Stimulated activated CD4-positive, alpha-beta T cell treated with anti-CD3 and anti-CD28 coated beads, Interleukin-12 subunit alpha, Interleukin-12 subunit beta, amount 100 ng/mL, for 48 hours (primary cell): ENCODE measurements around the gene CEP85L.

Experiments
- DNase-seq, 3 donors: peaks; one replicate each; pipeline ENCODE4 v3.0.0-alpha.2; 2020; ENCODE audit warnings: low read depth in 2 of 3, low spot score in 1 of 3

CEP85L gene

DNA sequence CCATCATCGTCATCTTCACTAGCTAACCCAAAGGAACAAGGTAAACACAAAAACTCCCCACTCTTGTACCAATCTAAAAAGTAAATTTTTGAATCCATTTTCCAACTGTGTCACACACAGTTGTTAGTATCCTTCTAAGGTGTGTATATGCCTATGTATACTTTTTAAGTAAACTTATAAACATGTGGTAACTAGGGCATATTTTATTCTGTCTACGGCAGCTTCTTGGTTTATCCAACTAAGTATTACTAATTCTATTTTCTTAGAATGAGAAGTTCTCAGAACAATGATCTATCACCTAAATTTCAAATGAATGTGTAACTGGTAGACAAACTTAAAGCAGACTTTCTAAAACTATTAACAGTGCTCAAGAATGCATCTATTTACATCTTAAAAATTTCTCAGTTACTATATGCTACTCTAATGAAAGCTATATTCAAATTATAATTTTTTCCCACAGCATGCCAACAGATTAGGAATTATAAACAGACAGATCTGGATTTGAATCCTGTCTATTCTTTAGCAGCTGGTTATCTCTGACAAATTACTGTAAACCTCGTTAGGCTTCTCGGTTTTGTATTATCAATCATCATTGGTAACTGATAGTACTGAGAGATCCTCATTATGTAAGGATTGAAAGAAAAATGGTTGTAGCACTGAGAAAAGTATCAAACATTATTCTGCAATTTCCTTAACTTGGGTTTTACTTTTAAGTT, 105.1 kb downstream of the CEP85L start:
- no peak for DNase-seq

DNA sequence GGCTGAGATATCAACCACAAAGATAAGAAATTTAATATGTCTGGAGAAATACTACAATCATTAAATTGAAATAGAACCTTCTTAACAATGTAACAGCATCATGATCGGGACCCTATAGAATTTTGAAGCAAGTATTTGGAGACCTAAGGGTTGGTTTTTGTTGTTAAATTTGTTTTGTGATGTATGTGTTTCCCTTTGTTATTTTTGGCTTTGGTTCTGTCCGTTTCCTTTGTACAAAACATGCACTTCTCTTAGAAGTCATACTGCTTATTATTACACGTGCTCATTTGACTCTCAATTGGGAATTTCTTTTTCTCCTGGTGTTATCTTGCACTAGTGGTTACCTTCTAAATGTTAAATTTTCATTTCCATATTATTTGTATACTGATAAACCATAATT, 107.3 kb downstream of the CEP85L start:
- no peak for DNase-seq

DNA sequence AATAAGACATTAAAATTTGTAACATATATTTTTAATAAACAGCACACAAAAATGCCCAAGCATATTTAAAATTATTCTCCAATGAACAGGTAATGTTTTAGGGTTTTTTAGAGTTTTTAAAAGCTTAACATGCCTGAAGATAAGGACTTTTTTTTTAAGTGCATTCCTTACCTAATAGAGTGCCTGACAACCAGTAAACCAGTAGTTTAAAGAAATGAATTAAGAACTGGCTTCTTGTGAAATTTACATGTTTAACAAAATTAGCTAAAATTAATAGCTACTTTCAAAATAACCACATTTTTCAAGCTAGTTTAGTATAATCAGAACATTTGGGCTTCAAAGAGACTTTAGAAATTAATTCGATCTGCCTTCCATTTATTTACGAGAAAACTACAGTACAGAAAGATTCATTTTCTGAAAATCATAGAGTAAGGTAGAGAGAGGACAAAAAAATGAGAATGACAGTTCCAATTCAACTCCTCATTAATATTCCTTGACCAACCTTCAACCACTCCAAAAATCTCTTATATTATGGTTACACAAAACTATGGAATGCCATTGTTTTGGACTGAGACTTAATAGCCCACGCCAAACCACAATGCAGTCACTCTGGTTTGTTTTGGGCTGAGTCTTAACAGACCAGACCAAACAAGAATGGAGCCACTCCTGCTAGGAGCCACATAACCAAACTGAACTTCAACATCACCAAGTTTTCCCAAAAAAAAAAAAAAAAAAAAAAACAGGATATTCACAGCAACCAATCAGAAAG, 109.0 kb downstream of the CEP85L start:
- no peak for DNase-seq

DNA sequence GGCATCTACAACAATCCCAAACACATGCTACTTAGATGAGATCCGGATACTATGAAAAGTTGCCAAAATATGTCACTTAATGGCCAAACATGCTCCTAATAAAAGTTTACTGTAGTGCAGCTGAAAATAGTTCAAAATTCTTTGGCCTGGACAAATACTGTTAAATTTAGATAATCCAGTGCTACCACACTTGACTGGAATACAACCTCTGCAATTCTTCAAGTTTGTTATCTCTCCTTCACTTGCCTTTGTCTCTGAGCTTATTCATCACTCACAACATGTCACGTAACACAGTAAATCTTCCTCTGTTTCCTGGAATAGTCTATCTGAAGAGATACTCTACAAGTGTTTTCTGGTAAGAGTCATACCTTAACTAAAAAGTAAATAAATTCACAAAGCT, 113.8 kb downstream of the CEP85L start:
- no peak for DNase-seq

DNA sequence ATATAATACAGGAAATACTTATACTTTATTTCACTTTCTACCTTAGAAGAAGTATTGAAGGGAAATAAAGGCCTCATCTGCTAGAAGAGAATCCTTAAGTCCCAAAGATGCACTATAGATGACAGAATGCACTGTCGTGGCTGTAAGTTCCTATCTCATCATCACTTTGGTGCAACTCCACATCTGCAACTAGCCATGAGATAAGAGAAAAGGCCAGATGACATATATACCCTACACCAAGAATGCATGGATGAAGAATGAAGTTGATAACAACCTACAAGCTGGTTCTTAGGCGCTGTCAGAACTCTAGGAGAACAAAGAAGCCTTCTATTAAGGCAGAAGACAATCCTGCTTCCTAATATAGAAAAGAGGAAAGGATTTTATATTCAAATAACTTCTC, 114.9 kb downstream of the CEP85L start:
- DNase-seq = no peak

DNA sequence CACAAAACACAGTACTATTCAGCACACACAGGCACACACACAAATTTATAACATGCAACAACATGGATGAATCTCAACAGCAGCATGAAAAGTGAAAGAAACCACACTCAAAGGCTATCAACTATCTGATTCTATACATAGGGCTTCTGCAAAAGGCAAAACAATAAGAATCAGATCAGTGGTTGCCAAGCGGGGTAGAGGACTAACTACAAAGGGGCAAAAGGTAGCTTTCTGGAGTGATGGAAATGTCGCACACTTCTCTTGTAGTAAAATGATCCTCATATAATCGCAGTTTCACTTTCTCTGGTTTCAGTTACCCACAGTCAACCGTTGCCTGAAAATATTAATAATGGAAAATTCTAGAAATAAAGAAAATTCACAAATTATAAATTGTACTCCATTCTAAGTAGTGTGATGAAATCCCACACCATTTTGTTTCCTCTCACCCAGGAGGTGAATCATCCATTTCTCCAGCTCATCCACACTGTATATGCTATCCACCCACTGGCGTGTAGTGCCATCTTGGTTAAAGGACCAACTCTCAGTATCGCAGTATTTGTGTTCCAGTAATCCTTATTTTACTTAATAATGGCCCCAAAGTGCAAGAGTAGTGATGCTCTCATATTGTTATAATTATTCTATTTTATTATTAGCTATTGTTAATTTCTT, 116.1 kb downstream of the CEP85L start:
- no peak for DNase-seq

DNA sequence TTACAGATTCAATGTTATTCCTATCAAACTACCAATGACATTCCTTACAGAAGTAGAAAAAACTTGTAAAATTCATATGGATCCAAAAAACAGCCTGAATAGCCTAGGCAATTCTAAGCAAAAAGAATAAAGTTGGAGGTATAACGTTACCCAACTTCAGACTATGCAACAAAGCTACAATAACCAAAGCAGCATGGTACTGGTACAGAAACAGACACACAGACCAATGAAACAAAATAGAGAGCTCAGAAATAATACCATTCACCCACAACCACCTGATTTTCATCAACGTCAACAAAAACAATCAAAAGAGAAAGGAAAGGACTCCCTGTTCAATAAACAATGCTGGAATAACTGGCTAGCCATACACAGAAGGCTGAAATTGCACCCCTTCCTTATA, 120.4 kb downstream of the CEP85L start:
- no peak for DNase-seq

DNA sequence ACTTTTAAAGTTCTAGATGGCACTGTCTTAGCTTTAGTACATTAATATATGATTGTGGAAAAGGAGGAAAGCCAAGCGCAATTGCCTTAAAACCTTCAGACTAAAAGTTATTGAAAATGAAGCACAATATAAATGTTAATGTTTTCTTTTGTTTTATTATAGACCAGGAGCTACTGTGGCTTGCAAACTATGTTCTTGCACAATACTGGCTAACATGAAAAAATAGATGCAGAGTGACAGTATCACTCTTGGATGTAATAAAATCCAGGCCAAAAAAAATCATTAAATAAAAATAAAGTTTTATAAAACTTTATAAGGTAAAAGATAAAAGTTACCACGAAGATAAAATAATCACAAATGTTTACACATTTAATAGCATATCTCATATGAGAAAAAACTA, 121.6 kb downstream of the CEP85L start:
- DNase-seq = no peak

DNA sequence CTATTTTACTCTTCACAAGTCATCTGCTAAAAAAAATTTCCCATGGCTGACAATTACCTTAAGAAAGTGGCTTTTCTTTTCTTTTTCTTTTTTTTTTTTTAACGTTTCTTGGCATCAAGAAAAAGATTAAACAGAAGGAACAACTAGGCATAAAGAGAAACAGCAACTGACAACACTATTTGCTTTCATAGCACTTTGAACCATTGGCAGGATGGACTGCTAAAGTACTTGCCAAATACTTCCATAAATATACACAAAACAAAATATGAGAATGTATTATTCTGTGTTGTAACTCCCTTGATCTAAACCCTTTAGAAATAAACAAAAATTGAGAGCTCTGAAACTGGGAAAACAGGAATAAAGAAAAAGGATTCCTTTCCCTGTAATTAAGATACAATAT, 123.3 kb downstream of the CEP85L start:
- DNase-seq = no peak

DNA sequence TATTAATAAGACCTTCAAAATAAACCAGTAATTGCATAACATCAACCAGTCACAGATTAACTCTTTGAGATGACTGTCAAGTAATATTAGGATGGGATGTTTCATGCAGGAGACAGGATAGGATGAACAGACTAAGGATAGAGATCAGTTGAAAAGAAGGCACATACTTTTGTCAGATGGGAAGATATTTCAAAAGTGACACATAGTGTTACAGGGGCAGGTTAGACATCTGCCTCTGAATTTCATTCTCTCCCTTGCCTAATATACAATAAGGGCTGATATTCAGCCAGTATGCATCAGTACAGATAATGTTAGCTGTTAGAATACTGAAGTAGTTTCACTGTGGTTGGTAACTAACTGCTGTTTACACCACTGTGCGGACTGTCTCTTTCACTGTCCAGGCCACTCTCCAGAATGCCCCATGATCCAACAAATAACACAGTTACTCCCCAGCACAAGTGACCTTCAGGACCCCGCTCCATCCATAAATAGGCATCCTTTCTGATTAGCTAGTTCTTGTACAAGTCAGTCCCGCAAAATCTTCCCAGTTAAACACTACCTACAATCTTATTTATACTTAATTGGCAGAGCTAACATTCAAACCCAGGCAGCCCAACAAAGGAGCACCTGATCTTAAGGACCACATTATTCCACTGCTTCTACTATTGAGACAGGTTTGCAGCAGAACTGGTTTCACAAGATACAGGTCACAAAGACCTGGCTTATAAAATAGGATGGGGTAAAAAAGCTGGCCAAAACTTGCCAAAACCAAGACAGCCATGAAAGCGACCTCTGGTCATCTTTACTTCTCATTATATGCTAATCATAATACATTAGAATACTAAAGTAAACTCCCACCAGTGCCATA, 125.2 kb downstream of the CEP85L start:
- no peak for DNase-seq

DNA sequence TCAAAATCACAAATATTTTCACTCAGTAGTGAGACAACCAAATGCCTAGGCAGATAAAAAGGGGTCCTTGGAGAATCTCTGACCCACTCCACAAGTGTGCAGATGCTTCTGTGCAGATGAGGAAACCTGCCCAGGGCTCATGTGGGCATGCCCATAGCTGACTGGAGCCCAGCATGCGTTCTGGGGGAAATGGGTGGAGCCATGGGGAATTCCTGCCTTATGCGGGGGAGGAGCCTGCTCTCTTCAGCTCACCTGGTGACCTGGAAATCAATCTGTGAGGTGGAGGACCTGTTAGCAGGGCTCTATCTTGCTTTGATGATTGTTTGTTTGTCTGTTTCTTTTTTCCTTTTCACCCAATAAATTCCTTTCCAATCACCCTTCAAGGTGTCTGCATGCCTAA, 126.7 kb downstream of the CEP85L start:
- no peak for DNase-seq

DNA sequence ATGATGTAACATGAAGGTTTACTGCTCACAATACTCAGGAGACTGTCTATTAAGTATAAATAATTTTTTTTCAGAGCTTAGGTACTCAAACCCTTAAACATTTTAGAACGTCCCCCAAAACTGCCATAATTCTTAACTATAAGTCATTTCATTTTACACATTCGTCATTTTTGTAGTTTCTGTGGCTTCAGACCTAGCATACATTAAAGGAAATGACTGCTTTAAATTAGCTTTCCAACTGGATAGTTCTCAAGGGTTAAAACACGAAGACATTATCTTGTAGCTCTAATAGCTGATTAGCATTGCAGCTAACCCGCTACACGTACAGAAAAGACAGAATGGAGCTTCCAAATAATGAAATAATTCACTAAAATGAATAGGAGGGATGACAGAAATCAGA, 128.2 kb downstream of the CEP85L start:
- DNase-seq = no peak

DNA sequence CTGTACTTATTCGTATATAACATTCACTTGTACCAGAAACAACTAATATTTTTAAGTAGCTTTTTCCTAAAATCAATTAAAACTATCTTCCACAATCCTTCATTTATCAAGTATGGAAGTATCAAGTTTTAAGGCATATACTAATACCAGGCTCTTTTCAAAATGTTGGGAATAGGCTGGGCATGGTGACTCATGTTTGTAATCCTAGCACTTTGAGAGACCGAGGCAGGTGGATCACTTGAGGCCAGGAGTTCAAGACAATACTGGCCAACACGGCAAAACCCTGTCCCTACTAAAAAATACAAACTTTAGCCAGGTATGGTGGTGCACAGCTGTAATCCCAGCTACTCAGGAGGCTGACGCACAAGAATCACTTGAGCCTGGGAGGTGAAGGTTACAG, 129.0 kb downstream of the CEP85L start:
- DNase-seq = no peak

DNA sequence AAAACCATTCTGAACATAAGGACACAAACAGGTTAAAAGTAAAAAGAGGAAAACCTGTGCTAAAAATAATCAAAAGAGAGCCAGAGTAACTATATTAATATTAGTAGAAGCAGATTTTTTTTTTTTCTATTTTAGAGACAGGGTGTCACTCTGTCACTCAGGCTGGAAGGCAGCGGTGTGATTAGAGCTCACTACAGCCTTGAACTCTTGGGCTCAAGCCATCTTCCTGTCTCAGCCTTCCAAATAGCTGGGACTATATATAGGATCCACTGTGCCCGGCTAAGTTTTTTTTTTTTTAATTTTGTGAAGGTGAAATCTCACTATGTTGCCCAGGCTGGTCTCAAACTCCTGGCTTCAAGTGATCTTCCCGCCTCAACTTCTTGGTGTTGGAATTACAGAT, 136.7 kb downstream of the CEP85L start:
- no peak for DNase-seq

DNA sequence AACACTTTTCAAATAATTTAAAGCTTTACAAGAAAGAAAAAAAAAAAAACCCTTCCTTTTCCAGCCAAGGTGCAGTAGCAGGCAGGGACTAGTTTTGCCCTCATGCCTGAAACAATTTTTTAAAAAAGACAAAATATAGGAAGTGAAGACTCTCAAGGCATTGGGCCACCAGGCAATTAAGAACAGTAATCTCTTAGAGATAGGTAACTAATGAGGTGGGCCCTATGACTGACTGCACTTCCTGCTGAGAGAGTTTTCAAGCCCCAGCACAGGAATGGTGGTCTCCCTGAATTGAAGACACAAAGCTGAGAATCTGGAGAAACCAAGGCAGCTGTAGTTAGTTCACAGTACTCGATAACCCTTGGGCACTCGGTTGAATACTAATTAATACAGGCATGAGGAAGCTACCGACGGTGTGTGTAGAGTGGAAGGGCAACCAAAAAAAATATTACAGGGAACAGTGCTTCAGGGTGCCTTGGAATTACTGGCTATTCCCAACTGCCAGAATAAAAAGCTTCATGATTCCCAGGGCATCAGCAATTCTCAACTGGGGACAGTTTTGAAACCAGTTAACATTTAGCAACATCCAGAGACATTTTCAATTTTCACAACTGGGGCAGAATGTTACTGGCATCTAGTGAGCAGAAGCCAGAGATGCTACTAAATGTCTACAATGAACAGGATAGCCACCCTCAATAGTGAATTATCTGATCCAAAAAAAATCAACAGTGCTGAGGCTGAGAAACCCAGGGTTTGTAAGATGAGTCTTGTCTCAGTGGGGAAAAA, 139.3 kb downstream of the CEP85L start:
- no peak for DNase-seq

DNA sequence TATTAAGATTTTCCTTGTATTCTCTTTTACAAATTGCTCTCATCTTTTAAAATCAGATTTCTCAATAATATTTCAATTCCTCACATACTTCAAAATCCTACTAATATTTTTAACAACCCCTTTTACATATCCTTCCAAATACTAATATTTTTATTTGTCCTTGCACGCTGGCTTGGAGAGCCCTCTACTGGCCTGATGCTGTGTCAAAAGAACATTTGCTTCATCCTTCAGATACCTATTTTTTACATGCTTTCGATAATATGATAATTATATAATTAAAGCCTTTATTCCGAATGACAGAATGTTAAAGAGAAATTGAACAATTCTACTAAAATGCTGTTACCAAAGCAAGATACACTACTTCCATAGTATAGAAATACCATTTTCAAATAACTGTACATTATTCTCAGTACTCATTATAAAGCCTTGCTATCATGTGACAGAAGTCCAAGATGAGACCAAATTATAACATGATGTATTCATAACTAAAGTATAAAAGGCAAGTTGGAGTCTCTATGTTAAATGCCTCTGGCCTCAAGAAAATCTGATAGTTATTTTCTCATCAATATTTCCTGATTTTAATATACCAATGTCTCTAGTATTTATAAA, 142.3 kb downstream of the CEP85L start:
- no peak for DNase-seq

DNA sequence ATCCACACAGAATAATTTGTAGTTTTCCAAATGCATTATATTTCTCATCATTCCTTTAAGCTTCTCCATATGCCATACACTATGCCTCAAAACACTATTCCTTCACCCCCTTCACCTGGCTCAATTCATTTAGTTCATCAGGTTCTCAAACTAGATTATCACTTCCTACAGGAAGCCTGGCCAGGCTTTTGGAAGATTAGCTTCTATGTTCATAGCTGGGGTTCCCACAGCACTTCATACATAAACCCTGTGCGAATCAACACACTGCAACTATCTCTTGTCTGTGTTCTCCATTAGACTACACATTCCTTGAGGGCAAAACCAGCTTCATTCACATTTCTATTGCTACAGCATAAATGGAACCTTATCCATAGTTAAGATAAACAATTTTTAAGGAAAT, 143.8 kb downstream of the CEP85L start:
- no peak for DNase-seq

DNA sequence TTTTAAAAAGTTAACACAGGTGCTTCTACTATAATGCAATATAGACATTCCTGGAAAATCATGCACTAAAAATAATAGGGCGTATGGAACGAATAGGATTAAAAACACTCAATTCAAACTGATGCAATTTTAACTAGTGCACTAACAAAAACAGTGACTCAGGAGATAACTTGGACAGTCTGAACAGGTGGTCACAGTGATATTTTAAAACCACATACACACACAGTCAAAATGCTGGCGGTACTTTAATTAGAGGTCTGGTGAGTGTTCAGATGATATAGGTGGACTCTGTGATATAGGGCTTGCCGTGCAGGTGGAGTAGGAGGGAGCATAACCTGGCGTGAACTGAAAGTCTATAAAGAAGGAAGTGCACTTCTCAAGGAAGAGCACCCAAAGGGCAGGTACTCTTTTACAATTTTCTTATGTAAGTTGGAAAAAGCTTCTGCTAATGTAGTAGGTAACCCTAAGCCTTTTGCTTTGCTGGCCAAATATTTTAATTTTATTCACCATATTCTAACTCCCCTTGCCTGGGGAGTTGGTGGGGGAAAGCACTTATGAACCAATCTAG, 145.2 kb downstream of the CEP85L start:
- DNase-seq = no peak

DNA sequence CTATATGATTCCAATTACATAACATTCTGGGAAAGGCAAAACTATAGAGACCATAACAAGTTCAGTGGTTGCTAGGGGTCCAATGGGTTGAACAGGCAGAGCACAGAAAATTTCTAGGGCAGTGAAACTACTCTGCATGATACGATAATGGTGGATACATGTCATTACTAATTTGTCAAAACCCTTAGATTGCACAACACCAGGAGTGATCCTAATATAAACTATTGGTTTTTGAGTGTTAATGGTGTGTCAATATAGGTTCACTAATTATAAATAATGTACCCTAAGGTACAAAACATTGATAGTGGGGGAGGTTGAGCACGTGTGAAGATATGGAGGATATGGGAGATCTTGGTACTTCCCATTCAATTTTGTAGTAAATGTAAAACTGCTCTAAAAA, 145.7 kb downstream of the CEP85L start:
- DNase-seq = no peak

DNA sequence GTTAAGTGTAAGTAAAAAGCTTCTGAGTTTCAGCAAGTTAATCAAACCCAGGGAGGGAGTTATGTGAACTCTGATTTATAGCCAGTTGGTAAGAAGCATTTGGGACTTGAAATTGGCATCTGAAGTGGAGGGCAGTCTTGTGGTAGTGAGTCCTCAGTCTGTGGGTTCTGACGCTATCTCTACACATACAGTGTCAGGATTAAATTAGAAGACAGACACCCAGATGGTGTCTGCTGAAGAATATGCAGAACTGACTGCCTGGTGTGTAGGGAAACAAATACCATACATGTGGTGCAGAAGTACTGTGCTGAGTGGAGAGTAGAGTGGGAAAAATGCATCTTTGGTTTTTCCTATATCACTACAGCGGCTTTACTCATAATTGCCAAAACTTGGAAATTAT, 146.8 kb downstream of the CEP85L start:
- no peak for DNase-seq
